ENCODE measurements around the gene PDZRN4.

GRCh38 chr12:41585784-41586183 is 397.7 kb downstream of the PDZRN4 start:
- TF ChIP-seq CTCF (conservative IDR thresholded peaks at IDR 0.05 in 1 of 2, IDR thresholded peaks at IDR 0.05 in 1 of 2; ENCODE audit: extremely low read depth in 1 of 2, insufficient read depth in 1 of 2, low read depth in 1 of 2, low read length in 2 of 2) (no peak), EZH2 (IDR thresholded peaks at IDR 0.05; ENCODE audit: borderline replicate concordance, low read length) (no peak)
